Measurements from ENCODE around the gene IGSF5. TPM values are rescaled to one million over a fixed set of nuclear protein-coding genes. Genes with fewer than 3 reads are reported as not detected.

IGSF5 gene
- total RNA-seq, 1 experiment from 2014 or later, result 1.4 TPM

Other genes with a start within 250 kb of the IGSF5 start
- 3.7 and 5.7 TPM in 2 replicates for gene B3GALT5, start 132.2 kb upstream of the IGSF5 start, total RNA-seq (2014; rRNA removed; shearing (Covaris generic))
- gene PCP4, start 122.3 kb downstream of the IGSF5 start, total RNA-seq (2014; rRNA removed; shearing (Covaris generic)), result 0.24 TPM in 1 of 2 replicates, not detected in the other

All from H7 (cell line).